ENCODE results near the gene MAN2A1. TPM values are rescaled to one million over a fixed set of nuclear protein-coding genes. Genes with fewer than 3 reads are reported as not detected.
A peak's percentile ranks its signal among the peaks of the same experiment; 100 is the strongest.

The MAN2A1 gene
- polyA plus RNA-seq, 1 donor from 2014 or later = 5.7 TPM

DNA sequence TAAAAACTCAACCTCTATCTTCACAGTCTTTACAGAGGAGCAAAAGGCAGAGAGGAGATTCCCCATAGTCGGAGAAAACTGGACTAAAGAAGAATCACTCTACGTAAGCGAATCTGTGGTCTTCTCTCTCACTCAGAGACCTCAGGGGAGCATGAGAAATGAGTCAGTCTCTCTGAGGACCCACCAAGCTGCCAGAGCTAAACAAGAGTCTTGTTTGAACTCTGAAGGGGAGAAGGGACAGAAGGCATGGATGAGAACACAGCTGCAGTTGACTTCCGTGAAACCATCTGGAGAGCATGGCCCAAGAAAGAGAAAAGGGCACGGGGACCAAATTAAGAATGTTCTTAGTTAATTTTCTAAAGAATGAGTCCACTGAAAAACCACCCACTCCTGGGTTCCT is 12.8 kb upstream of the MAN2A1 start:
- no peak overlapping the region for H3K9ac ChIP-seq (ENCODE audit: low read length)
- no peak overlapping the region for H3K4me2 ChIP-seq (ENCODE audit: low read length)
- H3K27me3 ChIP-seq (ENCODE audit: insufficient read depth, low read depth, low read length) = no peaks in the 10 kb centered on the region
- TF ChIP-seq, protein P1, sequence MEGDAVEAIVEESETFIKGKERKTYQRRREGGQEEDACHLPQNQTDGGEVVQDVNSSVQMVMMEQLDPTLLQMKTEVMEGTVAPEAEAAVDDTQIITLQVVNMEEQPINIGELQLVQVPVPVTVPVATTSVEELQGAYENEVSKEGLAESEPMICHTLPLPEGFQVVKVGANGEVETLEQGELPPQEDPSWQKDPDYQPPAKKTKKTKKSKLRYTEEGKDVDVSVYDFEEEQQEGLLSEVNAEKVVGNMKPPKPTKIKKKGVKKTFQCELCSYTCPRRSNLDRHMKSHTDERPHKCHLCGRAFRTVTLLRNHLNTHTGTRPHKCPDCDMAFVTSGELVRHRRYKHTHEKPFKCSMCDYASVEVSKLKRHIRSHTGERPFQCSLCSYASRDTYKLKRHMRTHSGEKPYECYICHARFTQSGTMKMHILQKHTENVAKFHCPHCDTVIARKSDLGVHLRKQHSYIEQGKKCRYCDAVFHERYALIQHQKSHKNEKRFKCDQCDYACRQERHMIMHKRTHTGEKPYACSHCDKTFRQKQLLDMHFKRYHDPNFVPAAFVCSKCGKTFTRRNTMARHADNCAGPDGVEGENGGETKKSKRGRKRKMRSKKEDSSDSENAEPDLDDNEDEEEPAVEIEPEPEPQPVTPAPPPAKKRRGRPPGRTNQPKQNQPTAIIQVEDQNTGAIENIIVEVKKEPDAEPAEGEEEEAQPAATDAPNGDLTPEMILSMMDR (IDR thresholded peaks at IDR 0.05; ENCODE audit: poor library complexity, severe bottlenecking) = no peak
- TF ChIP-seq, protein P2, sequence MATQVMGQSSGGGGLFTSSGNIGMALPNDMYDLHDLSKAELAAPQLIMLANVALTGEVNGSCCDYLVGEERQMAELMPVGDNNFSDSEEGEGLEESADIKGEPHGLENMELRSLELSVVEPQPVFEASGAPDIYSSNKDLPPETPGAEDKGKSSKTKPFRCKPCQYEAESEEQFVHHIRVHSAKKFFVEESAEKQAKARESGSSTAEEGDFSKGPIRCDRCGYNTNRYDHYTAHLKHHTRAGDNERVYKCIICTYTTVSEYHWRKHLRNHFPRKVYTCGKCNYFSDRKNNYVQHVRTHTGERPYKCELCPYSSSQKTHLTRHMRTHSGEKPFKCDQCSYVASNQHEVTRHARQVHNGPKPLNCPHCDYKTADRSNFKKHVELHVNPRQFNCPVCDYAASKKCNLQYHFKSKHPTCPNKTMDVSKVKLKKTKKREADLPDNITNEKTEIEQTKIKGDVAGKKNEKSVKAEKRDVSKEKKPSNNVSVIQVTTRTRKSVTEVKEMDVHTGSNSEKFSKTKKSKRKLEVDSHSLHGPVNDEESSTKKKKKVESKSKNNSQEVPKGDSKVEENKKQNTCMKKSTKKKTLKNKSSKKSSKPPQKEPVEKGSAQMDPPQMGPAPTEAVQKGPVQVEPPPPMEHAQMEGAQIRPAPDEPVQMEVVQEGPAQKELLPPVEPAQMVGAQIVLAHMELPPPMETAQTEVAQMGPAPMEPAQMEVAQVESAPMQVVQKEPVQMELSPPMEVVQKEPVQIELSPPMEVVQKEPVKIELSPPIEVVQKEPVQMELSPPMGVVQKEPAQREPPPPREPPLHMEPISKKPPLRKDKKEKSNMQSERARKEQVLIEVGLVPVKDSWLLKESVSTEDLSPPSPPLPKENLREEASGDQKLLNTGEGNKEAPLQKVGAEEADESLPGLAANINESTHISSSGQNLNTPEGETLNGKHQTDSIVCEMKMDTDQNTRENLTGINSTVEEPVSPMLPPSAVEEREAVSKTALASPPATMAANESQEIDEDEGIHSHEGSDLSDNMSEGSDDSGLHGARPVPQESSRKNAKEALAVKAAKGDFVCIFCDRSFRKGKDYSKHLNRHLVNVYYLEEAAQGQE (IDR thresholded peaks at IDR 0.05; ENCODE audit: borderline replicate concordance) = no peak
- TF ChIP-seq SMC3 (conservative IDR thresholded peaks at IDR 0.05; ENCODE audit: poor library complexity) (no peak), MXI1 (conservative IDR thresholded peaks at IDR 0.05; ENCODE audit: poor library complexity, severe bottlenecking) (no peak)
- H3K9me2 ChIP-seq (ENCODE audit: insufficient read depth, low read length) = no peaks in the 10 kb centered on the region
- H3K79me2 ChIP-seq (replicated peaks; ENCODE audit: insufficient read depth, low read length) = no peaks in the 10 kb centered on the region
- H3K36me3 ChIP-seq (ENCODE audit: insufficient read depth, low read length) = no peaks in the 10 kb centered on the region
- H3K4me3 ChIP-seq (ENCODE audit: low read length) = no peak overlapping the region
- H3K9me3 ChIP-seq (ENCODE audit: low read length) = no peaks in the 10 kb centered on the region
- H3F3A ChIP-seq (ENCODE audit: insufficient read depth, low read length, poor library complexity, severe bottlenecking) = no peaks in the 10 kb centered on the region
- H3K27ac ChIP-seq (ENCODE audit: low read length) = no peak overlapping the region
- H4K20me1 ChIP-seq (ENCODE audit: insufficient read depth) = no peaks in the 10 kb centered on the region
- no peak overlapping the region for H2AFZ ChIP-seq (ENCODE audit: low read depth, low read length)

DNA sequence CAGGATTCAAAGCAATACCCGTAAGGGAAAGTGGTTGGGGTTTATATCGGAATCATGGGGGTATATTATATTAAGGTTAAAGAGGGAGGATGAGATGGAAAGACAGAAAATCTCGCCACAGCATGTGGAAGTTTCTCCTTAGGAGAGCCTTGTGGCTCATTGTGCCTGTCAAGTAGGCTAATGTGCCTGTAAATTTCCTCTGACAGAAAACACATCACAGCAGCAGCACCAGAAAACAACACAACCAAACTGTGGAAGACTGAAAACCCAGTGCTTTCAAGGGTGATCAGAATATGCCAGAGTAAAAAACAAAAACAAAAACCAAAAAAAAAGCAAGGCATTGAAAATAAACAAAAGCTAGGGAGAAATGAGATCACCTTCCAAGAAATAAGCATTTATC is 11.3 kb upstream of the MAN2A1 start:
- H3K79me2 ChIP-seq (replicated peaks; ENCODE audit: insufficient read depth, low read length) = no peaks in the 10 kb centered on the region
- TF ChIP-seq SMC3 (conservative IDR thresholded peaks at IDR 0.05; ENCODE audit: poor library complexity) (peak; percentile 18), MXI1 (conservative IDR thresholded peaks at IDR 0.05; ENCODE audit: poor library complexity, severe bottlenecking) (no peak), RAD21 (conservative IDR thresholded peaks at IDR 0.05) (peak; percentile 14), EP300 (conservative IDR thresholded peaks at IDR 0.05; ENCODE audit: poor library complexity, severe bottlenecking) (peak; percentile 33)
- H3K9me2 ChIP-seq (ENCODE audit: insufficient read depth, low read length) = no peaks in the 10 kb centered on the region
- no peaks in the 10 kb centered on the region for H3K9me3 ChIP-seq (ENCODE audit: low read length)
- no peak overlapping the region for H3K4me2 ChIP-seq (ENCODE audit: low read length)
- peak overlapping the region; percentile 3 for H3K9ac ChIP-seq (ENCODE audit: low read length)
- H4K20me1 ChIP-seq (ENCODE audit: insufficient read depth) = no peaks in the 10 kb centered on the region
- H3F3A ChIP-seq (ENCODE audit: insufficient read depth, low read length, poor library complexity, severe bottlenecking) = no peaks in the 10 kb centered on the region
- H3K27me3 ChIP-seq (ENCODE audit: insufficient read depth, low read depth, low read length) = no peaks in the 10 kb centered on the region
- no peak overlapping the region for H2AFZ ChIP-seq (ENCODE audit: low read depth, low read length)
- H3K36me3 ChIP-seq (ENCODE audit: insufficient read depth, low read length) = no peaks in the 10 kb centered on the region
- H3K27ac ChIP-seq (ENCODE audit: low read length) = peak overlapping the region; percentile 24
- H3K4me3 ChIP-seq (ENCODE audit: low read length) = no peak overlapping the region

DNA sequence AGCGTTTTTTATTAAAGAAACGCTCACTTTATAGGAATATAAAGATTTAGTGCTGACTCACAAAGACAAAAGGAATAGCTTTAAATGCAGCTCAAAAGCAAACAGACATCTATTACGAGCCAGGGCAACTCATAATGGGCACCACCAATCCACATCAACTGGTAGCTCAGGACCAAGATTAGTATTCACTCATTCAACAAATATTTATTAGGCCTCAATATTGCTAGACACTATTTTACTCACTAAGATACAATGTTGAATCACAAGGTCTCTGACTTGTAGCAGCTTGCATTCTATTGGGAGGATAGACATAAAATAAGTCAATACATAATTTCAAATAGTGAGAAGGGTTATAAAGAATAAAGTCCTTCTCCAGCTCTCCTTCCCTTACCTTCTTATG is 8.0 kb upstream of the MAN2A1 start:
- Histone ChIP-seq H3K9ac (ENCODE audit: low read length) (no peak overlapping the region), H3K79me2 (replicated peaks; ENCODE audit: insufficient read depth, low read length) (no peaks in the 10 kb centered on the region), H3K27ac (ENCODE audit: low read length) (no peak overlapping the region), H3K9me2 (ENCODE audit: insufficient read depth, low read length) (no peaks in the 10 kb centered on the region), H4K20me1 (ENCODE audit: insufficient read depth) (no peaks in the 10 kb centered on the region), H3K4me3 (ENCODE audit: low read length) (no peak overlapping the region), H3K27me3 (ENCODE audit: insufficient read depth, low read depth, low read length) (no peaks in the 10 kb centered on the region), H3K9me3 (ENCODE audit: low read length) (no peaks in the 10 kb centered on the region), H2AFZ (ENCODE audit: low read depth, low read length) (no peak overlapping the region), H3F3A (ENCODE audit: insufficient read depth, low read length, poor library complexity, severe bottlenecking) (no peaks in the 10 kb centered on the region), H3K4me2 (ENCODE audit: low read length) (no peak overlapping the region), H3K36me3 (ENCODE audit: insufficient read depth, low read length) (no peaks in the 10 kb centered on the region)
- TF ChIP-seq TAF1 (IDR thresholded peaks at IDR 0.05; ENCODE audit: low read depth) = no peak
- TF ChIP-seq, protein P2 (IDR thresholded peaks at IDR 0.05; ENCODE audit: borderline replicate concordance) = no peak
- TF ChIP-seq SMC3 (conservative IDR thresholded peaks at IDR 0.05; ENCODE audit: poor library complexity) = no peak
- no peak for TF ChIP-seq POLR2AphosphoS5 (IDR thresholded peaks at IDR 0.05)
- TF ChIP-seq, protein P1 (IDR thresholded peaks at IDR 0.05; ENCODE audit: poor library complexity, severe bottlenecking) = no peak
- TF ChIP-seq RAD21 (conservative IDR thresholded peaks at IDR 0.05) = no peak
- TF ChIP-seq MXI1 (conservative IDR thresholded peaks at IDR 0.05; ENCODE audit: poor library complexity, severe bottlenecking) = no peak
- no peak for TF ChIP-seq EZH2 (IDR thresholded peaks at IDR 0.05; ENCODE audit: borderline replicate concordance, insufficient read depth, low read length, poor library complexity, severe bottlenecking)

Data from neural cell (in vitro differentiated cells).